ENCODE results near the gene DCLK2. TPM values are rescaled to one million over a fixed set of nuclear protein-coding genes. Genes with fewer than 3 reads are reported as not detected.

Gene DCLK2
- total and polyA plus RNA-seq, 12 donors, result 4.1 to 33.4 (median 16.7) TPM

GRCh38 chr4:150251752-150252190, 173.5 kb downstream of the DCLK2 start:
- 64 to 86% methylated on average over 7 of the region's 7 CpGs for WGBS, 2 donors
- H3K36me3 ChIP-seq, result peaks cover 0 to 76% (median 7%) of the 10 kb centered on the region in 9 donors
- H3K27me3 ChIP-seq, result no peaks in the 10 kb centered on the region
- no peaks in the 10 kb centered on the region for H3K9me3 ChIP-seq
- DNase-seq, result no peak
- ATAC-seq, result peak in 4 of 8 donors; percentile 27 to 42 (median 35)
- TF ChIP-seq CTCF (IDR thresholded peaks at IDR 0.05), result no peak
- no peak overlapping the region for H3K4me3 ChIP-seq
- peaks cover 0 to 8% (median 0%) of the 10 kb centered on the region in 9 donors for H3K4me1 ChIP-seq
- no peak overlapping the region for H3K27ac ChIP-seq
- intact Hi-C loops (cut with DNase I), result no loop called here

GRCh38 chr4:150252306-150252705, 174.1 kb downstream of the DCLK2 start:
- 93 to 94% methylated on average over 6 of the region's 6 CpGs for WGBS, 2 donors
- H3K36me3 ChIP-seq, result peaks cover 0 to 76% (median 7%) of the 10 kb centered on the region in 9 donors
- H3K9me3 ChIP-seq, result no peaks in the 10 kb centered on the region
- H3K27me3 ChIP-seq, result no peaks in the 10 kb centered on the region
- no peak overlapping the region for H3K4me3 ChIP-seq
- no peak for TF ChIP-seq CTCF (IDR thresholded peaks at IDR 0.05)
- intact Hi-C loops (cut with DNase I), result no loop called here
- ATAC-seq (no peak), DNase-seq (no peak)
- H3K4me1 ChIP-seq, result peaks cover 0 to 8% (median 0%) of the 10 kb centered on the region in 9 donors
- H3K27ac ChIP-seq, result no peak overlapping the region

- Histone ChIP-seq H3K36me3 (peaks cover 0 to 76% (median 7%) of the 10 kb centered on the region in 9 donors), H3K27ac (no peak overlapping the region), H3K4me3 (no peak overlapping the region), H3K27me3 (no peaks in the 10 kb centered on the region), H3K4me1 (peaks cover 0 to 8% (median 0%) of the 10 kb centered on the region in 9 donors), H3K9me3 (no peaks in the 10 kb centered on the region)
- intact Hi-C loops (cut with DNase I), result no loop called here
- DNase-seq (no peak), ATAC-seq (no peak)
- WGBS, 2 donors, result 95 to 96% methylated on average over 7 of the region's 7 CpGs
- TF ChIP-seq CTCF (IDR thresholded peaks at IDR 0.05), result no peak
Measured at GRCh38 chr4:150252741-150253140, 174.5 kb downstream of the DCLK2 start.

- DNase-seq (no peak), ATAC-seq (no peak)
- intact Hi-C loops (cut with DNase I), result no loop called here
- Histone ChIP-seq H3K27ac (no peak overlapping the region), H3K4me3 (no peak overlapping the region), H3K4me1 (peaks cover 0 to 8% (median 0%) of the 10 kb centered on the region in 9 donors), H3K9me3 (no peaks in the 10 kb centered on the region), H3K36me3 (peaks cover 0 to 71% (median 7%) of the 10 kb centered on the region in 9 donors), H3K27me3 (no peaks in the 10 kb centered on the region)
- 96 to 97% methylated on average over 11 of the region's 11 CpGs for WGBS, 2 donors
- no peak for TF ChIP-seq CTCF (IDR thresholded peaks at IDR 0.05)
Measured at GRCh38 chr4:150253416-150253815, 175.2 kb downstream of the DCLK2 start.

Data from heart right ventricle (tissue), 16 donors.